Erythroblast (primary cell): Measurements from ENCODE around the gene ZBTB21.

Experiments used
- GATA1 ChIP-seq: IDR thresholded peaks from 2 replicates; pipeline ENCODE4 v1.6.1; 2011; ENCODE audit warnings: low read depth, mild to moderate bottlenecking, control low read depth, low read length, moderate library complexity
- POLR2A ChIP-seq: IDR thresholded peaks from 2 replicates; pipeline ENCODE4 v1.6.1; 2011; ENCODE audit warnings: mild to moderate bottlenecking, low read length

- TF ChIP-seq POLR2A (no peak), GATA1 (no peak)
Measured at GRCh38 chr21:42056996-42057689, 47.0 kb upstream of the ZBTB21 start.
